ENCODE measurements around the gene KDM5C. TPM values are rescaled to one million over a fixed set of nuclear protein-coding genes. Genes with fewer than 3 reads are reported as not detected.

KDM5C gene
- total RNA-seq, 2 donors from 2014 or later = 65.1 to 171 TPM

DNA sequence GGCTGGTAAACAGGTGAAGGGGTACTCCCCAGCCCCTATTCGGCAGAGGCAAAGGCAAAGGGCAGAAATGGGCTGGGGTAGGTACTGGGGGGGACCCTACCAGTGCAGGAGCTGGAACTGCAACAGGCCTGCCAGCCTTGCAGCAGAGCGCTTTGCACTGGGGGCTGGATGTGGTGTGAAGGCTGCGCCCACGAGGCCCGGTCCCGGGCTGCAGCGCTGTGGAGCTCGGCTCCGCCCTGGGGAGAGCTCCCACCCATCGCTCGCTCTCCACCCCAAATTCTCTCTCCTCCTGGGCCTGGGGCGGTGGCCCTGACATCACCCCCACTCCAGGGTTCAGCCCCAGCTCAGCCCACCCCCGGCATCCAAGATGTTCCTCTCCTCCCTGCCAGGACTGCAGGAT lies 32.2 kb upstream of the KDM5C start:
- Histone ChIP-seq H3K4me3 (no peak overlapping the region), H3K4me1 (no peaks in the 10 kb centered on the region), H3K27me3 (no peaks in the 10 kb centered on the region), H3K36me3 (replicated peaks in 1 of 2; ENCODE audit: insufficient read depth in 1 of 2, low read depth in 2 of 2) (no peaks in the 10 kb centered on the region), H3K9me3 (no peaks in the 10 kb centered on the region), H3K27ac (no peak overlapping the region)
- TF ChIP-seq CTCF (IDR thresholded peaks at IDR 0.05) (no peak), POLR2A (IDR thresholded peaks at IDR 0.05) (no peak)
- intact Hi-C loops (cut with DNase I) = no loop called here
- WGBS, 2 donors = 93% methylated on average over 5 of the region's 13 CpGs; no CpG with 5 or more reads in 1 of the 2 donors
- no peak for DNase-seq
- no peak for ATAC-seq

DNA sequence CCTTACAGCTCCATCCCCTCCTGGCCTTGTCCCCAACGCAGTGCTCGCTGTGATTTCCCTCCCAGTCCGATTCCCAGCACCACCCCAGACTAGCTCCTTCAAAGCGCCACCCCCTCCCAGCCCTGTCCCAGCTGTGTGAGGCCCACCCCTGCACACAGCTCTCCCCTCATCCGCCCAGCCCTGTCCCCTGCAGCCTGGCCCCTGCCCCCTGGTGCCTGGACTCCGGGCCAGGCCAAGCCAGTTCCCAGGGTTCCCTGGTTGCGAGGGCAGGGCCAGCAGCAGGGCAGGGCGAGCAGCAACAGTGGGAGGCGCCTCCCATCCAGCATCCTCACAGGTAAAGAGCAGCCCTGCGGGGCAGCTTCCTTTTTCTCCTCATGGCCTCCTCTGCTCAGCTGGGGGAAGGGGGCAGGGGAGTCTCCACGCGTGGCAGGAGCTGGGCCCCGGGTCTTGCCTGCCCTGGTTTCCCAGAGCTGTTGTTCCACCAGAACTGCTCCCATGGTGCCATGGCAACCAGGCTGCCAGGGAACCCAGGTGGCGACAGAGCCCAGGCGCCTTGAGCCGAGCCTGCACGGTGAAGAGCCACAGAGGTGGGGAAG lies 31.5 kb upstream of the KDM5C start:
- no peak for ATAC-seq

DNA sequence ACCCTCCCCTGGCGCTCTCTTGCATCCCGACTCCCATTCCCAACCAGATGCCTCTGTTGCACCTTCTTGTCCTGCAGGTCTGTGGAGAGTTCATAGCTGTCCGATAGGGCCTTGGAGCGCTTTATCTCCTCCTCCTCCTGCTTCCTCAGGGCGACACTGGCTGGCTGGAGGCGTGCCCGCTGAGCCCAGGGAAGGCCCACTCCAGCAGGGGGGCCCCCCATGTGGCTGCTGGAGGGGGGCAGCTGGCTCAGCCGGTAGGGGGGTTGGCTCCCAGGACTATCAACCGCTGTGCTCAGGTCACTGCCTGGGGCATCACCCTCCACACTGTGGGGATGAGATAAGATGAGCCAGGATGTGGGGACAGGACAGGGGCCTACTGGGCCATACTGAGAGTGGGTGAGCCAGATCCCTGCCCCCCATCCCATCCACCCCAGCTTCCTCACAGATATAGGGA lies 30.8 kb upstream of the KDM5C start:
- H3K4me3 ChIP-seq = no peak overlapping the region
- no peaks in the 10 kb centered on the region for H3K9me3 ChIP-seq
- no peak overlapping the region for H3K27ac ChIP-seq
- H3K36me3 ChIP-seq (replicated peaks in 1 of 2; ENCODE audit: insufficient read depth in 1 of 2, low read depth in 2 of 2) = no peaks in the 10 kb centered on the region
- TF ChIP-seq CTCF (IDR thresholded peaks at IDR 0.05) (no peak), POLR2A (IDR thresholded peaks at IDR 0.05) (no peak)
- 74 to 100% methylated on average over 2 to 3 of the region's 9 CpGs for WGBS, 2 donors
- intact Hi-C loops (cut with DNase I) = no loop called here
- ATAC-seq (no peak), DNase-seq (no peak)
- no peaks in the 10 kb centered on the region for H3K4me1 ChIP-seq
- H3K27me3 ChIP-seq = no peaks in the 10 kb centered on the region

More for the DNA sequence above, 31.5 kb upstream of the KDM5C start:
- Histone ChIP-seq H3K36me3 (replicated peaks in 1 of 2; ENCODE audit: insufficient read depth in 1 of 2, low read depth in 2 of 2) (no peaks in the 10 kb centered on the region), H3K4me3 (no peak overlapping the region), H3K4me1 (no peaks in the 10 kb centered on the region), H3K27me3 (no peaks in the 10 kb centered on the region), H3K9me3 (no peaks in the 10 kb centered on the region), H3K27ac (no peak overlapping the region)
- no peak for DNase-seq
- WGBS, 2 donors = 95 to 96% methylated on average over 3 to 4 of the region's 17 CpGs
- TF ChIP-seq CTCF (IDR thresholded peaks at IDR 0.05) = no peak
- intact Hi-C loops (cut with DNase I) = no loop called here

DNA sequence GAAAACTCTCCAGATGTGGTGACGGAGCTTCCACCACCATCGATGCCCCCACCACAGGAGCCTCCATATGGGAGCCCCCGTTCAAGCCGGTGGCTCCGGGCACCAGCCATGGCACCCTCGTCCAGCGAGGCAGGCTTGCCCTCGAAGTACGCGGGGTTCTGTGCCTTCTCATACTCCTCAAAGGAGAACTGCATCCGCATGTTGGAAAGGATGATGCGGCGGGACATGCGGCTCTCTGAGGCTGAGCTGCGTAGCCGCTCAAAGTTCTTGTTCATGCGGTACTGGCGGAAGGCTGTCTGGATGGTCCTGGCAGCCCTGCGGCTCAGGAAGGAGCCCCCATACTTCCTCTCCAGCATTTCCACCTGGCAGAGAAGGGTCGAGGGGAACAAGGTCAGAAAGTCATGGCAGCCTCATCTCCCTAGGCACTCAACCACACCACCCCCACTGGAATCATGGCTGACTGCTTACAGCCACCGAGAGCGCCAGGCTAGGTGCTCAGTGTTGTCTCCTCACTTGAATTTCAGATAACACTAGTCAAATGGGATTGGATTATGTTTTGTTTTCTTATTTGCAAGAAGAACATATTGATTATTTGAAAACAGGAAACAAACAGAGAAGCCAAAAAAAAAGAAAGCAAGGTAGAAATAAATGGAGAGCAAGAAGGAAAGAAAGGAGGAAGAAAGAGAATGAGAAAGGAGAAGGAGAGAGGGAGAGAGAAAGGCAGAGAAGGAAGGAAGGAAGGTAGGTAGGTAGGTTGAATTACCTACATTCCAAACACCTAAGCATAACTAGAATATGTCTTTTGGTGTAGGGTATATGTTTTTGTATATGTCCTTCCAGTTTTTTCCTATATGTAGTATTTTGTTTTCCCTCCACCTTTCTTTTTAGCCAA lies 29.8 kb upstream of the KDM5C start:
- DNase-seq (no peak), ATAC-seq (no peak)
- no peak for TF ChIP-seq POLR2A (IDR thresholded peaks at IDR 0.05)
- no peak for TF ChIP-seq CTCF (IDR thresholded peaks at IDR 0.05)
- Histone ChIP-seq H3K9me3 (no peaks in the 10 kb centered on the region), H3K36me3 (replicated peaks in 1 of 2; ENCODE audit: insufficient read depth in 1 of 2, low read depth in 2 of 2) (no peaks in the 10 kb centered on the region), H3K4me3 (no peak overlapping the region), H3K27me3 (no peaks in the 10 kb centered on the region), H3K27ac (no peak overlapping the region), H3K4me1 (no peaks in the 10 kb centered on the region)
- WGBS, 2 donors = 93 to 100% methylated on average over 1 to 14 of the region's 22 CpGs
- intact Hi-C loops (cut with DNase I) = no loop called here

Data from body of pancreas (tissue), 4 donors.